Measurements from ENCODE around the gene KRT71. TPM values are rescaled to one million over a fixed set of nuclear protein-coding genes. Genes with fewer than 3 reads are reported as not detected.

Gene KRT71
- total RNA-seq, 1 experiment from 2014 or later = not detected

GRCh38 chr12:52552055-52552454, 890 bp downstream of the KRT71 start:
- no peaks in the 10 kb centered on the region for H3K36me3 ChIP-seq
- no peaks in the 10 kb centered on the region for H3K9me3 ChIP-seq
- H3K4me3 ChIP-seq = no peak overlapping the region
- no peak for DNase-seq
- H3K27me3 ChIP-seq = no peaks in the 10 kb centered on the region

GRCh38 chr12:52551216-52551865, 1.6 kb downstream of the KRT71 start:
- no peak for DNase-seq
- Histone ChIP-seq H3K4me3 (no peak overlapping the region), H3K9me3 (no peaks in the 10 kb centered on the region), H3K27me3 (no peaks in the 10 kb centered on the region), H3K36me3 (no peaks in the 10 kb centered on the region)

GRCh38 chr12:52546126-52546525, 6.8 kb downstream of the KRT71 start:
- no peaks in the 10 kb centered on the region for H3K27me3 ChIP-seq
- no peaks in the 10 kb centered on the region for H3K9me3 ChIP-seq
- no peak for DNase-seq
- no peak overlapping the region for H3K4me3 ChIP-seq
- H3K36me3 ChIP-seq = no peaks in the 10 kb centered on the region

- Histone ChIP-seq H3K9me3 (no peaks in the 10 kb centered on the region), H3K4me3 (no peak overlapping the region), H3K27me3 (no peaks in the 10 kb centered on the region), H3K36me3 (no peaks in the 10 kb centered on the region)
- peak; percentile 95 for DNase-seq
Measured at GRCh38 chr12:52543985-52544883, 8.7 kb downstream of the KRT71 start.

- Histone ChIP-seq H3K36me3 (no peaks in the 10 kb centered on the region), H3K4me3 (no peak overlapping the region), H3K9me3 (no peaks in the 10 kb centered on the region), H3K27me3 (no peaks in the 10 kb centered on the region)
- DNase-seq = no peak
Measured at GRCh38 chr12:52542785-52543318, 10.1 kb downstream of the KRT71 start.

GRCh38 chr12:52542157-52542556, 10.8 kb downstream of the KRT71 start:
- Histone ChIP-seq H3K36me3 (no peaks in the 10 kb centered on the region), H3K4me3 (no peak overlapping the region), H3K27me3 (no peaks in the 10 kb centered on the region), H3K9me3 (no peaks in the 10 kb centered on the region)
- DNase-seq = no peak

- DNase-seq = no peak
- no peaks in the 10 kb centered on the region for H3K27me3 ChIP-seq
- H3K9me3 ChIP-seq = no peaks in the 10 kb centered on the region
Measured at GRCh38 chr12:52541709-52542108, 11.2 kb downstream of the KRT71 start.

GRCh38 chr12:52540531-52540930, 12.4 kb downstream of the KRT71 start:
- H3K27me3 ChIP-seq = no peaks in the 10 kb centered on the region
- DNase-seq = no peak
- H3K4me3 ChIP-seq = no peak overlapping the region
- H3K9me3 ChIP-seq = no peaks in the 10 kb centered on the region
- H3K36me3 ChIP-seq = no peaks in the 10 kb centered on the region

More at GRCh38 chr12:52541709-52542108, 11.2 kb downstream of the KRT71 start:
- H3K4me3 ChIP-seq = no peak overlapping the region
- no peaks in the 10 kb centered on the region for H3K36me3 ChIP-seq

- H3K9me3 ChIP-seq = no peaks in the 10 kb centered on the region
- no peaks in the 10 kb centered on the region for H3K36me3 ChIP-seq
- DNase-seq = no peak
- no peak overlapping the region for H3K4me3 ChIP-seq
- no peaks in the 10 kb centered on the region for H3K27me3 ChIP-seq
Measured at GRCh38 chr12:52539821-52540173, 13.1 kb downstream of the KRT71 start.

- Histone ChIP-seq H3K36me3 (no peaks in the 10 kb centered on the region), H3K4me3 (no peak overlapping the region), H3K27me3 (no peaks in the 10 kb centered on the region), H3K9me3 (no peaks in the 10 kb centered on the region)
- DNase-seq = peak; percentile 66
Measured at GRCh38 chr12:52539083-52539820, 13.7 kb downstream of the KRT71 start.

- H3K9me3 ChIP-seq = no peaks in the 10 kb centered on the region
- DNase-seq = no peak
- H3K27me3 ChIP-seq = no peaks in the 10 kb centered on the region
- H3K36me3 ChIP-seq = no peaks in the 10 kb centered on the region
- no peak overlapping the region for H3K4me3 ChIP-seq
Measured at GRCh38 chr12:52537101-52537500, 15.8 kb downstream of the KRT71 start.

- no peak for DNase-seq
- no peaks in the 10 kb centered on the region for H3K27me3 ChIP-seq
- no peaks in the 10 kb centered on the region for H3K9me3 ChIP-seq
- H3K4me3 ChIP-seq = no peak overlapping the region
- H3K36me3 ChIP-seq = no peaks in the 10 kb centered on the region
Measured at GRCh38 chr12:52535574-52535973, 17.4 kb downstream of the KRT71 start.

GRCh38 chr12:52534482-52534881, 18.5 kb downstream of the KRT71 start:
- H3K9me3 ChIP-seq = no peaks in the 10 kb centered on the region
- no peaks in the 10 kb centered on the region for H3K36me3 ChIP-seq

GRCh38 chr12:52533686-52534470, 19.1 kb downstream of the KRT71 start:
- no peak for DNase-seq
- Histone ChIP-seq H3K27me3 (no peaks in the 10 kb centered on the region), H3K36me3 (no peaks in the 10 kb centered on the region), H3K4me3 (no peak overlapping the region), H3K9me3 (no peaks in the 10 kb centered on the region)

More at GRCh38 chr12:52534482-52534881, 18.5 kb downstream of the KRT71 start:
- no peak for DNase-seq
- no peak overlapping the region for H3K4me3 ChIP-seq
- H3K27me3 ChIP-seq = no peaks in the 10 kb centered on the region

GRCh38 chr12:52532636-52533035, 20.3 kb downstream of the KRT71 start:
- H3K9me3 ChIP-seq = no peaks in the 10 kb centered on the region
- no peak for DNase-seq
- H3K36me3 ChIP-seq = no peaks in the 10 kb centered on the region

GRCh38 chr12:52531566-52532300, 21.2 kb downstream of the KRT71 start:
- no peak overlapping the region for H3K4me3 ChIP-seq
- no peak for DNase-seq
- no peaks in the 10 kb centered on the region for H3K36me3 ChIP-seq
- H3K27me3 ChIP-seq = no peaks in the 10 kb centered on the region
- H3K9me3 ChIP-seq = no peaks in the 10 kb centered on the region

More at GRCh38 chr12:52532636-52533035, 20.3 kb downstream of the KRT71 start:
- Histone ChIP-seq H3K27me3 (no peaks in the 10 kb centered on the region), H3K4me3 (no peak overlapping the region)
